Hypothalamus (tissue), 51 donors: ENCODE data around the gene EGFL8.
"Not testable (repeated sequence)": the region's sequence is repeated elsewhere in the genome, so short reads cannot be mapped to it uniquely, and the experiment has no call there.

ENCODE experiments used
- DNase-seq, 51 donors: peaks; one replicate each; lab custom pipeline; 2025; lab: John Stamatoyannopoulos, UW

EGFL8 gene

GRCh38 chr6:32181148-32181702 is 16.8 kb downstream of the EGFL8 start:
- no peak for DNase-seq

DNA sequence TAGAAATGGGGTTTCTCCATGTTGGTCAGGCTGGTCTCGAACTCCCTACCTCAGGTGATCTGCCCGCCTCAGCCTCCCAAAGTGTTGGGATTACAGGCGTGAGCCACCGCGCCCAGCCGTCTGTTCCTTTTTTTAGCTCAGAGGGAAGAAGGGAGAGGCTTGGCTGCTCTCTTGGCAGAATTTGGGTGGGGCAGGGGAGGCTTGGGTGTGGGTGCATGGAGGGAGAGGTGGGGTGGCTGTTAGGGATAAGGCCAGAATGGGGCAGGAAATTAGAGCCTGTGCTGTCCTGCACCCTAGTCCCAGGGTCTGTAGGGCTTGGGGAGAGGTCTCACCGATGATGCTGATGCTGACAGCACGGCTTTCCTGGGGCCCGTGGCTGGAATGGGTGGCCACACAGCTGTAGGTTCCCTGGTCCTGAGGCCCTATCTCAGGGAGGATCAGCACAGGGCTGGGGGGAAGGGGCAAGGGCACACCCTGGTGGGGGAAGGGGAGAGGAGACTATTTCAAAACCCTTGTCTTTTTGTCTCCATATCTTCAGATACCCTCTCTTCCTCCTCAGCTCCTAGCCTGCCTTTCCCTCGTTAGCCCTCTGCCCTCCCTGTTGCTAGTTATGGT is 17.6 kb downstream of the EGFL8 start:
- DNase-seq, result no peak

DNA sequence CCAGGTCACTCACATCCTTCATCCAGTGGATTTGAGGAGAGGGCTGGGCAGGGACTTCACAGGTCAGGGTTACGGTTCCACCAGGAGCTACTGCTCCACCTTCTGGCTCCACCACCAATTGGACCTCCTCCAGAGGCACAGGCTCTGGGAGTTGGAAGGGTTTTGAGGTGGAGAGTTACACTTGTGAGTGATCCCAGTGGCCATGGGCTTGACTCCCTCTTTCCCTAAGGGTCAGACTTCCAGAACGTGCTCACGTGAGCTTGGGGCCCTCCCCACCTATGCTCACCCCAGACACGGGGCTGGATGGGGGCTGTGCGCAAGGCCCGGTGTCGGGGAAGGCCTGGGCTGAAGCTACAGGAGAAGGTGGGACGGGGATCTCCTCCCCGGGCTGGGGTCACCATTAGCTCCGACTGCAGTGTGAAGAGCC is 18.2 kb downstream of the EGFL8 start:
- DNase-seq, result no peak

DNA sequence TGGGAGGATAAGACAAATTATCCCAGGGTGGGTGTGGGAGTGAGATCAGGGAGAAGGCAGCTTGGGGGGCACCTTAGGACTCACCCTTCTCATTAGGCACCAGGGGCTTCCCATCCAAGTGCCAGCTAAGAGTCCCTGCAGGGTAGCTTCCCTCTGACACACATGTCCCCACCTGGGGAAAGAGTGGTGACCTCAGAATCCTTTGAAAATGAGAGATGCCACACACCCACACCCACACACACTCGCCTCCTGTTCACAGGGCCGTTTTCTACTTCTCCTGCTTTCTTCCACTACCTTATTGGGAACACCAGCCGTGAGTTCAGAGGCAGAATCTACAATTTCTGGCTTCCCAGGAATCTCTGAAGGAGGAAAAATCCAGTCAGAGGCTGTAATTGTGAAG is 18.6 kb downstream of the EGFL8 start:
- no peak for DNase-seq

DNA sequence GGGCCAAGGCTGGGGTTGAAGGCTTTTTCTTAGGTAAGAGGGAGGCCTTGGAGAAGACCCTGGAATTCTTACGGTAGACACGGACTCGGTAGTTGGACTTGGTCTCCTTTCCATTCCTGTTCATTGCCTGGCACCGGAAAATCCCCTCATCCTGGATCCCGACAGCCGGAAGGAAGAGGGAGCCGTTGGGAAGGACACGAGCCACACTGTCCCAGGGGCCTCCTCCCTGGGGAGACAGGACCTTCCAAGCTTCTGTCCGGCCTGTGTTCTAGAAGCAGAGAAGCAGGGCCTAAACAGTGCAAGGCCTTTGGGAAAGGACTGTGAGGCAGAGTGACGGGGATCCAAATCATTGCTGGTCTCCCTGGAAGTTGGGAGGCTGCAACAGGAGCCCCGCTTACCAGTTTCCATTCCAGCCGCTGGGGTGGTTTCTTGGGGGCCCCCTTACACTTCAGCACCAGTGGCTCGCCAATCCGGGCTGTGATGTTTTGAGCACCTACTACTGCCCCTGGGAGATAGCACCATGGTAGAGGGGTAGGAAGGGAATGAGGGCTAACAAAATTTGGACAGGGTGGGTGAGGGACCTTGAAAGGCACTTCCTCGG is 19.2 kb downstream of the EGFL8 start:
- no peak for DNase-seq

DNA sequence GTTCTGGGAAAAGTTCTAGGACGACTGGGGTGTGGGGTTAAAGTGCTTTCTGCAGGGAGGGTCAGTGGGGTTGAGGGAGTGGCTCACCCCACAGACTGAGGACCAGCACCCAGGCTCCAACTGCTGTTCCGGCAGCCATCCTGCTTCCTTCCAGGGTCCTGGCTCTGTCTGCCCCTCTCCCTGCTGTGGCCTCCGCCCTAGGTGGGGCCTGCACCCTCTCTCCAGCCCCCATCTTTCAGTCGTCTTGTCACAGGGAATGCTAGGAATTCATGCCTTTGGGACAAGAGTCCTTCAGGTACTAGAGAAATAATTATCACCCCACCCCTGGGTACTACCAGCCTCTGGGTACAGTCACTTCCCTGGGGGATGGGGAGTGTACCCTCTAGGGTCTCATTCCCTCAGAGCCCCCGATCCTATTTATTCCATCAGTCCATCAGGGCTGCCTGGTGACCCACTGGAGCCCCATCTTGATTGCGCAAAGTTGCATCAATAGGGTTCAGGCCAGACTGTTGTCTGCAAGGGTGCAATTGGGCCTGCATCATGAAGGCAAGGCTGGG is 19.8 kb downstream of the EGFL8 start, which contains the start of gene AGER:
Gene AGER (minus strand): TSS at position 170 of the 557 bp plus-strand sequence. CDS start 31 bp downstream, at position 139.
- DNase-seq, result no peak

DNA sequence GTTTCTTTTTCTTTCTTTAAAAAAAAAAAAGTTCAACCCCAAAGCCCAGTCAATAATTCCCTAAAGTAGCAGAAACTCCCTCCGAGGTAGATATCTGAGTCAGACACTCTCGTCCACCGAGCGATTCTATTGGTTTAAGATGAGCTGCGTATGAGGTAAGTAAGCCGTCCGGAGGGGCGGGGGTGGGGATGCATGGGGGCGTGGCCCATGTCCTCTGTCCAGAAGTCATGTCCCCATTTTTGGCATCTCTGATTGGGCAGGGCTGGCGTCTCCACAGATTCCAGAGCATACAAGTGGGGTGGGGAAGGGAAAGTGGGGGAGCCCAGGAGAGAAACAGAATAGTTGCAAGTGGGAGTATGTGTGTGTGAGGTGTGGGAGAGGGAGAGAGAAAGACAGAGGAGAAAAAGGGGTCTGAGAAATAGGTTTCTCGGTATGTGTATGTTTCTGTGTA is 21.3 kb downstream of the EGFL8 start:
- DNase-seq, result peak in 11 of 51 donors; percentile 11 to 50 (median 24)

GRCh38 chr6:32186151-32186840 is 21.9 kb downstream of the EGFL8 start:
- DNase-seq, result not testable (repeated sequence)

- no peak for DNase-seq
Observed at GRCh38 chr6:32187009-32187709, 22.8 kb downstream of the EGFL8 start.

GRCh38 chr6:32187725-32188380 is 23.5 kb downstream of the EGFL8 start:
- not testable (repeated sequence) for DNase-seq

GRCh38 chr6:32188381-32189068 is 24.1 kb downstream of the EGFL8 start:
- no peak for DNase-seq

- DNase-seq, result peak in 5 of 51 donors; percentile 18 to 54 (median 32)
Observed at GRCh38 chr6:32189069-32189741, 24.8 kb downstream of the EGFL8 start.

DNA sequence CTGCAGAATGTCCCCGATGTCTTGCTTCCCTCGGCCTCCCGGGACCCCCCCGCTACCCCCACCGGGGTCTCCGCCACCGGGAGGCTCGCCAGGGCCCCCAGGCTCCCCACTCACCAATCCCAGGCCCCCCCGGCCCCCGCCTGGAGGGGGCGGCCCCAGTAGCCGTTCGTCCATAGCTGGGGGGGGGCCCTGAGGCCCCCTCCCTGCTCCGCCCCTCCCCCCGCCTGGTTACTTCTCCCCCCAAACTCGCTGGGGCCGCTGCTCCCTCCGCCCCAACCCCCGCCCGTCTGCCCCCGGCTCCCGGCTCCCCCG is 25.3 kb downstream of the EGFL8 start:
- DNase-seq, result peak in 6 of 51 donors; percentile 51 to 77 (median 61)

DNA sequence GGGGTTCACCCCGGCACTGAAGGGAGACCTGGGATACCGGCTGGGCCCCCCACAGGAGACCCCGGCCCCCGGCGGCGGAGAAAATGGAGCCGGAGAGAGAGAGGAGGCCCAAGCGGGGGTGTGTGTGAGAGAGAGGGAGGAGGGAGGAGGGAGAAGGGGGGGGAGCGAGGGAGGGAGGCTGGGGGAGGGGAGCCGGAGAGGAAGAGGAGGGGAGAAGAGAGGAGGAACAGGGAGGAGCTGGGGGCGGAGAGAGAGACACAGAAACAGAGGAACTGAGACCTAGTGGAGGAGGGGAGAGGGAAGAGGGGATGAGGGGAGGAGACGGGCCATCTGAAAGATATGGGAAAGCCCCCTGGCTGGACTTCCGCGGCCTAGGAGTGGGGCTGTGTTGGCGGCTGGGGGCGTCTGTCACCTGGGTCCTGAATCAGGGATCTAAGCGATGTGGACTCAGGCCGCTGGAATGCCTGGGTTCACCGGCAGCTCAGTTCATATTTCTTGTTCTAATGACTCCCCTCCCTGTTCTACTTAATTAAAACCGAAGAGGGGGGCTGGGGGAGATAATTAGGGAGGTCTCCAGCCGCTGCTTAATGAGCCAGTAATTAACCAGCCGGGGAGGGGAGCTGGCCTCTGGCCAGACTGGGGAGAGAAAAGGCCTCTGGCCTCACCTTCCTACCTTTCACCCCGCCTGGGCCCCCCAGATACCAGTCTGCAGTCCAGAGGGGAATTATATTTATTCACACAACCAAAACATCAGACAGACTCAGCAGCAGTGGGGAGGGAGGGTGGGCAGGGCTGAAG is 25.9 kb downstream of the EGFL8 start, which contains the start of gene PBX2:
Gene PBX2 (minus strand): TSS at position 149 of the 798 bp plus-strand sequence. CDS start 287 bp downstream, outside the sequence.
- peak in 50 of 51 donors; percentile 25 to 93 (median 82) for DNase-seq

GRCh38 chr6:32190911-32191677 is 26.7 kb downstream of the EGFL8 start:
- no peak for DNase-seq

DNA sequence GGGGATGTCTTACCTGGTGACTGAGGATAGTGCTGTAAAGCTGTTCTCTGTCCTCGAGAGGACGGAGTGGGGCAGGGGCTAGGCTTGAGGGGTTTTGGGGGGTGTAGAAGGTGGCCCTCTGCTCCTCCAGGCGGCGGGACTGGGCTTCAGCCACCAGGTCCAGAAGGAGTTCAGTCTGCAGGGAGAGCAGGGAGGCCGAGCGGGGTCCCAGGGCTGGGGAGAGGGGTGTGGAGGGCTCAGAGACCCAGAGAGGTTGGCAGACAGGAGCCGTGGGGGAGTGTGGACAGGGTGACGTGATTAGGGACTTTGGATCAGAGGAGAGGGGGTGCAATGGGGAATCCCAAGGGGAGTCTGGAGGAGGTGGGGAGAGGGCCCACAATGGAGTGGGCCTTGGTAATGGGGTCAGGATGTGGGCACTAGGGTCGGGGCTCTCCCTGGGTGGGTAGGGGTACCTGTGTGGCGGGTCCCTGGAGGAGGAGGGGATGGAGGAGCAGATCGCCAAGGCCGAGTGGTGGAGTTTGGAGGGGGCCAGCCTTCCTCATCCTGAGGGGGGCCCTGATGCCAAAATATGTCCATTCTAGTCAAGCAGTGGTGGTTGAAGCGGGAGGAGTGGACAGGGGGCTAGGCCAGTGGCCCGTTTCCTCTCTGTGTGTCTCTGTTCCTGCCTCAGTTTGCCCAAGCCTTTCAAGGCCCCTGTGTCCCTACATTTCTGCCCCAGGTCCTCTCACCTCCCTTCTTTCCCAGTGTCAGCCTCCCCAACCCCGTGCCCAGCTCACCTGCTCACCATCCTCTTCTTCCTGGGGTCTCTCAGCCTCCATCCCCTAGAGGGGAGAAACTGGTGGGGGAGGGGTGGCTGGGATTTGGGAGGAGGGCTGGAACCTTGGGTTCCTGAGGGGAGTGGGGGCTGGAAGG is 27.6 kb downstream of the EGFL8 start:
- no peak for DNase-seq
